Stimulated activated CD8-positive, alpha-beta memory T cell treated with anti-CD3 and anti-CD28 coated beads, Interleukin-15, amount 100 ng/mL, for 24 hours (primary cell): ENCODE measurements around the gene MAP3K14.

Experiments used
- DNase-seq: peaks from one replicate; pipeline ENCODE4 v3.0.0-alpha.2; 2020; ENCODE audit warnings: low read depth

The MAP3K14 gene

DNA sequence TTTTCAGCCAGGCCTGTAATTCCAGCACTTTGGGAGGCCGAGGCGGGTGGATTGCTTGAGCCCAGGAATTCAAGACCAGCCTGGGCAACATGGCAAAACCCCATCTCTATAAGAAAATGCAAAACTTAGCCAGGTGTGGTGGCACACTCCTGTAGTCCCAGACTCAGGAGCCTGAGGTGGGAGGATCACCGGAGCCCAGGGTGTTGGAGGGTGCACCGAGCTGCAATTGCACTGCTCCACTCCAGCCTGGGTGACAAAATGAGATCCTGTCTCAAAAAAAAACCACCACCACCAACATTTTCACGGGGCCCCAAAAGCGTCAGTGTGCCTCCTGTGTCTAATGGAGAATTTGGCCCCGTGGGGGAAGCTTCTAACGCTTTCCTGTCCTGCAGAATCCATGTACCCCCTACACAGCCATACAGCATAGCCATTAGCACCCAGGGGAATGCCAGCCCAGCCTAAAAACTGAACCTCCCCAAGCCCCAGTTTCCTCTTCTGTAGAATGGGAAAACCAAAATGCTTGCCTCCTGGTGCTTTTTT lies 22.2 kb upstream of the MAP3K14 start:
- no peak for DNase-seq

DNA sequence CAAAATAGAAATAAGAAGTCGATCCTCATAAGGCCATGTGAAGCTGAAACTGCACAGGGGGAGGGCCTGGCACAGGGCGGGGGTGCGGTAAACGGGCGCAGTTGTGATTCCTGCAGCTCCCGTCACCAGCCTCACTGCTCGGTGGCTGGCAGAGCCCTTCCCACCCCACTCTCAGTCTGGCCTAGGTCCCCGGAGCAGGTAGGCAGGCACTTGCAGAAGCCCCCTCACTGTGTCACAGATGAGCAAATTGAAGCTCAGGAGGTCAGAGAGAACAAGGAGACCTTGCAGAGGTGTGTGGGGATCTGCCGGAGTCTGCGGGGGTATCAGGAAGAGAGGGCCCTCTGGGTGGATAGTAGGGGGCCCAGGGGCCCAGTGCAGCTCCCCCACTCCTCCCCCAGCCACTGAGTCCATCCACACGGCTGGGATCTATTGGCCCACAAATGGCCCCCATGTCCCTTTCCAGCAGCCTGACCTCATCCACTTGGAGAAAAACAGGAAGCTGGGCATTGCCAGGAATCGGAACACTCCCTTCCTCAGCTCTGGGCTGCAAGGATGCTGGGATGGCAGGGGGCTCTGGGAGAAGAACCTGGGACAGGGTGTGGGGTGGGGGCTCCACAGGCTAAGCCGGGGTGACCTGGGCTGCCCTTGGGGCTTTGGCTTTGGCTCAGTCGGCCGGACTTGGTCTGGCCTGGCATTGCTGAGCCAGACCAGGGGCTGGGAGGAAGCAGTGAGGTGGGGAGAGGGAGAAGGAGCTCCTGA lies 21.4 kb upstream of the MAP3K14 start:
- DNase-seq, result no peak

DNA sequence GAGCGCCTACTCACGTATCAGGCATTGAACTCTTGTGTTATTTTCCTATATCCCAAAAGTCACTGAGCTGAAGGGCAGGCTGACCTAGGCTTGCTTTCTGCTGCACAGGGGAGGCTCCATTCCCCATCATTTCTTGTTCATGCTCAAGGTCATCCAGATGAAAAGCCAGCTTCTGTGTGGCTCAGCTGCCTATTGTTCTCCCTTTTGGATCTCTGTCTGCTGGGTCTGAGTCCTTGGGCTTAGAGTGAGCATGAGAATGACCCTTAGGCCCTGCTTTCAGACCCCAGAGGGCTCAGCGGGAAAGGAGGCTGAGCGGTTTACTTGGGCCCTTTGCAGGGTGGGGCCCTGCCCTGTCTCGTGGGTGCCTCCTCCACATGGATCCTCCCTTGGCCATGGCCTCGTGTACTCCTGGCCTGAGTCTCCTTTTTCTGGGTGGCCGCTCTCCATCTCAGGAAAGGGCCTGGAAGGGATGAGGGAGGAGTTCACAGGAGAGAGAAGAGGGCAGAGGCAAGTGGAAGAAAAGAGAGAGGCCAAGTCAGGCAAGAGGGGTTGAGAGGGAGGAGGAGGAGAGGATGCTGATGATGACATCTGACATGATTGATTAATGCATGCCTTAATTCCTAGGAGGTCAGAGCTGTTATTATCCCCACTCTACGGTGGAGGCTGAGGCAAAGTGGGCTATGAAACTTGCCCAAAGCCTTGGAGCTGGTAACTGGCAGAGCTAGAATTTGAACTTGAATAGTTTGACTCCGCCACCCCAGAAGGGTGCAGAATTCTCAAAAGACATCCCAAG lies 19.8 kb upstream of the MAP3K14 start:
- no peak for DNase-seq

DNA sequence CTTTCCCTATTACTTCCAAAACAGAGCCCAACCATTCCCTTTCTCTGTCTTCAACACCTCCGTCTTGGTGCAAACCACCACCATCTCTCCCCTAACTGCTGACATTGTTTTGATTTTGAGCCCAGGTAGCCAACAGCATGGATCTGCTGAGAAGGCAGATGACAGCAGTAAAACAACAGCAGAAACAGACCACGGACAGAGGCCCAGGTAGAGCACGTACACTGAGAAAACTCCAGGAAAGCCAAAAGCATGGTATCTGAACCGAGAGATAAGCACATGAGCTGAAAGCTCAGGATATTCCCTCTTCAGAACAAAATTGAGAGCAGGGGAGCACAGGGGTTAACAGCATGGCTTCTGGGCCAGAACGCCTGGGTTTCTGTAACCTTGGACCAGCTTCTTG lies 18.9 kb upstream of the MAP3K14 start:
- no peak for DNase-seq

DNA sequence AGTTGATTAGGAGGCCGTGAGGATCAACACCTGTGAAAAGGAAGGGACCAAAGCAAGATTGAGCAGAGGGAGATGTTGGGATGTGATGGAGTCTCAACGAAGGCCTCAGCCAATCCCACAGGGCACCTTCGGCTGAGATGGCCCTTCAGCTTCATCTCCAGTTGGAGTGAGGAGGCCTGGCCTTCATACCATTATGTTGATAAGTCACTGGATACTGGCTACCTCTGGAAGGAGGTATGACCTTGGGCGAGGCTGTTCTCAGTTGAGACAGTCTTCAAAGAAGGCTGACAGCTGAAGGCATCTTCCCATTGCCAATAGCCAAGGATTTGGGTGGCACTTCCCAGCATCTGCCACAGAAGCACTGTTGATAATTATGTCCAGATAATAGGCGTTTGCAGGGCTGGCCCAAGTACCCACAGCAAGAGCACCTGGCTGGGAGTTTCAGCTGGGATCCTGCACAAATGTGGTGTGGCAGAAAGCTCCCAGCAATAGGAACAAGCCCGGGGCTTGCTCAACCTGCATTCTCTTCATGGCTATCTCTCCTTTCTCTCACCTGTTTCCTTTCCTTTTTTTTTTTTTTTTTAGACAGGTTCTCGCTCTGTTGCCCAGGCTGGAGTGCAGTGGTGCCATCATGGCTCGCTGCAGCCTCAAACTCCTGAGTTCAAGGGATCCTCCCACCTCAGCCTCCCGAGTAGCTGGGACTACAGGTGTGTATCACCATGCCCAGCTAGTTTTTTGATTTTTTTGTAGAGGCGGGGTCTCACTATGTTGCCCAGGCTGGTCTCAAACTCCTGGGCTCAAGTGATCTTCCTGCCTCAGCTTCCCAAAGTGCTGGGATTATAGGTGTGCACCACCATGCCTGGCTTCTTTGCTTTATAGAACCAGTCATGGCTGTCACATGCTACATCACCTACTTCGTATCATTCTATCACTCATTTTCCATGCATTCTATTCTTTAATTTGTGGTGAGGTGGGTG lies 18.2 kb upstream of the MAP3K14 start:
- DNase-seq, result no peak

DNA sequence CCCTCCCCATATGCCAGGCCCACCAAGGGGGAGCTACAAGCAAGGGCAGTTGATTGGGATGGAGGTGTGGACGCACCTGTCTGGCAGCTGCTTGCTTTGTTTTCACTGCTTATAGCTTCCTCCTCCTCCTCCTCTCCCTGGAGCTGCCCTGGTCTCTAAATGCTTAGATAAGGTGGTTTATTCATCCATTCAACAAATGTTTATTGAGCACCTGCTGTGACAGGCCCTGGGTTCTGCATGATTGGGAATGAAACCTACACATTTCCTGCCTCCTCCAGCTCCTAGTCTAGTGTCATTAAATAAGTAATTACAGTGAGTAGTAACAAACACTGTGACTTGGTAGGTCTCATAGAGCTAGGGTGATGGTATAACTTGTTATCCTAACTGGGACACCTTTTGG lies 17.4 kb upstream of the MAP3K14 start:
- no peak for DNase-seq

DNA sequence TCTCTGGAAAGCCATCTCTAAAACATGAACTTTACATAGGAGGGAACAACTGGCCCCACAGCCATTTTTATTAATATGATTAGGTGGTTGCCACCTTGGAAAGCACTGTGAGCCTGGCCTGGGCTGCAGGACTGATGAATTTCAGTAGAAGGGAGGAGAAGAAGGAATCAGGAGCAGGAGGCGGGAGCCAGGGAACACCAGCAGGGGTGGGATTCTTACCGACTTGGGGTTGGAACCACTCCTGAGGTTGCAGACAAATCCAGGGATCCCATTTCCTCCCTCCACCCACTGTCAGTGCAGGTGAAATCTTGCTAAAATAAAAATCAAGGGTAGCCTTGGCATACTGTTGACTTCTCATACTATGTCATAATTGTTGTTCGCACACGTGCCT lies 16.9 kb upstream of the MAP3K14 start:
- no peak for DNase-seq

DNA sequence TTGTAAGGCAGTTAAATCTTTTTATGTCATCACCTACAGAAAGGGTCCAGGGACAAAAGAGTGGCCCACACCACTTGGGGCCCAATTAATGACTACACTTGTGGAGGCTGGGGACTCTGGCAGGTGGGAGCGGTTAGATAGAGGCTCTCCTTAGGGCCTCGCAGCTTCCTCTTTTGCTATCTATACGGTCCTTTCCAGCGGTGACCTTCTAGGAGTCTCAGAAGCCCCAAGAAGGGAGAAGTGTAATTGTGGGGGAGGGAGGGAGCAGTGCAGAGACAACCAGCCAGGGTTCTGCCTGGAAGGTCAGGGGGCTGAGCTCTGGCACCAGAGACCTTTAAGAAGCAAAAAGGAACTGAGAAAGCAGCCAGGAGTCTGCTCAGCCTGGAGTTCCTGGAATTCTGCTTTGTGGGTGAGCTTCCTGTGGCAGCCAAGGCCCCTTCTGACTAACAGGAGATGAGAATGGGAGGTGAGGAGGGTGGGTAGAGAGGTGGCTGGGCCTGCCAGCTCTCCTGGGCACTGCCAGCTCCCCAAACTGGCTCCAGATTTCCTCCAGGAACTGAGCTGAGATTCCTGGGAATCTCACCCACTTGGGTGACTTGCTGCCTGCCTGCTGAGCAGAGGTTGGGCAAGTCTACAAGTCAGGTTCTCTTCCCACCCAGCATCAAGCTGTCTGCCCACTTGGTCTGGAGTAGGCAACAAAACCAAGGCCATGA lies 16.3 kb upstream of the MAP3K14 start:
- DNase-seq, result no peak

DNA sequence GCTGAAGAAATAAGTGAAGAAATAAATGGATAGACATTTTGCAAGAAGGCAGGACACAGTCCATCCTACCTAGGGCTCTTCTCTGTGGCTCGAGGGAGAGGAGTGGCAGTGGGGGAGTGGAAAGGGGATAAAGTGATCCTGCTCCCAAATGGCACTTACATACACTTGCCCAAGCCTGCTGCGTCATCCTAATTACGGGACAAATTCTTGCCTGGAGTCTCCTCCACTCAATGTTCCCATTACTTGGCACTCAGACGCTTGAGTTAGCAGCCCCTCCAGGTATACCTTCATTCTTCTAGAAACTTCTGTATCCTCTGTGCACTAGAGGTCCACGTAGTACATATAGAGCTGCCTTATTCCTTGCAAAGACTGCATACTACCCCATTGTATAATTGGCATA lies 15.7 kb upstream of the MAP3K14 start:
- no peak for DNase-seq

DNA sequence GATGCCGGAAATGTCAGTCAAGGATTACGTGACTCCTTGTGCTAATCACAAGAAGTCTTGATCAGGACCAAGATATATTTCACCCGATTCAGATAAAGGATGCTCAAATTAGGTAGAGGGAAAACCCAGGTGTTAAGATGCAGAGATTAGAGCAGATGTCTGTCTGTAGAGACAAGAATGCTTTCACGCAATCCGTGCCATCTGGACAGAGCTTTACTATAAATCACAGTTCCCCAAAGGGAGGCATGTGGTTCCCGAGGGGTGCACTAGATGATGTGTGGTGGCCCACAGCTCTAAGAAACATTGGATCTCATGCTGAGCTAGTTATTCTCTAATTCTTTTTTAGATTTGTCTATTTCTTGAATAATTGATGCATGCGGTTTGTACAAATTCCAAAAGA lies 9.8 kb upstream of the MAP3K14 start:
- DNase-seq, result no peak

DNA sequence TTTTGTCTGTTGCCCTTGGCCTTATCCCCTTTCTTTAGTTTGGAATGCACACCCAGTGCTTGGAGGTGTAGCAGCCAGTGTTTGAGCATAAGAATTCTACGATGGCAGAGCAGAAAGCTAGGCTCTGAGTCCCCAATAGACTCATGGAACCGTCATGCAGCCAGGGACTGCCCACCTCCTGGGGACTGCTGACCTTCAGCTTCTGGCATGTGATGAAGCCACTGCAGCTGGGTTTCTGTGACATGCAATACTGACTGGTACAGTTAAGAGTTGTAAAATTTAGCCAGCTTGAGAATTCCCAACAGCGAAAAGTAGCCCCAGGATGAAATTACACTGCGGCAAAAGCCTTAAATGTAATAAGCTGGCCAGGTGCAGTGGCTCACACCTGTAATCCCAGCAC lies 9.0 kb upstream of the MAP3K14 start:
- DNase-seq, result no peak

DNA sequence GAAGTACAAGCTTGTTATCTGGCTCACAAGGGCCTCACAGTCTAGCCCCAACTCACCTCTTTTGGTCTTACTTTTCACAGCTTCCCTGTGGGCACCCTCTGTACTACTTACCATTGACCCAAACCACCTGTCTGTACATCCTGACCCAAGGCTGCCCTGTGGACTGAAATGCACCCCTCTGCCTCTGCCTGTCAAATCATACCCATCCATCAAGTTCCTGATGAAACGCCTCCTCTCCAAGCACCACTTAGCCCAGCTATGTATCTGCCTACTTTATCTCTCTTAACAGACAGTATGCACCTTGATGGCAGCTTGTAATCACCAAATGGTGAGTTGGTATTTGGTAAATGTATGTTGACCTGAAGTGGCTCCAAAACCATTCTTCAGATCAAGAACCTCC lies 7.5 kb upstream of the MAP3K14 start:
- no peak for DNase-seq

DNA sequence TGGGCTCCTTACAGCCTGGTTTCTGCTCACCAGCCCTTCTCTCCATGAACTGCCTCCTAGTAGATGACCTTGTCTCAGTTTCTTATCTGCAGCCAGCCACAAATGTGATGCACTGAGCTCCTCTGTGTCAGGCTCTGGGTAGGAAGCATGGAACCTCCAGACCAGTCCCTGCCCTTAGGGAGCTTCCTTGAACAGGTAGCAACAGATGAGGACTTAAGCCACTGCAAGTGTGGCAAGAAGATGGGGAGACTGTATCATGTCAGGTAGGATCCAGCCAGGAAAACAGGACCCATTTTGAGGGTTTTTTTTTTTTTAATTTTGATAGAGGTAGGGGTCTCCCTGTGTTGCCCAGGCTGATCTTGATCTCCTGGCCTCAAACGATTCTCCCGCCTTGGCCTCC lies 5.3 kb upstream of the MAP3K14 start:
- DNase-seq, result no peak

DNA sequence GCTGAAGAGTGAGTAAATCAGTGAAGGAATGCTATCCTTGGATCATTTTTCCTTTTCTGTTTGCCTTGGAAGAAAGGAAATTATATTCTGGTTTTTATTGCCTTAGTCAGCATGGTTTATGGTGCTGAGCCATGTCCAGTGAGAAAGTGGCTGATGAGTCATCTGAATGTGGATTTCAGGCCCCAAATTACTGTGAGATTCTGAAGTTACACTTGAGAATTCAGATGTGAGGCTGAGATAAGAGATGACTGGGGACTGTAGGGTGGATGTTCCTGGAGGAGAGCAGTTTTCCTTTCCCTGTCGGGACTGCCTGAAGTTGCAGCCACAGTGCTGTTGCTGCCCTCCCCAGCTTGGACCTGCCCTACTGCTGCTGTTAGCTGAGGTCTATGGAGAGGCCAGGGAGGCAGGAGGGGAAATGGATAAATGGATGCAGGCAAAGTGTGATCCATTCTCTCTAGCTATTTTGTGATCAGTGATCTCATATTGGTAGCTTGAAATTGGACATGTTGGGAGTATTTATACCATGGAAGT lies 4.2 kb upstream of the MAP3K14 start:
- DNase-seq, result no peak

DNA sequence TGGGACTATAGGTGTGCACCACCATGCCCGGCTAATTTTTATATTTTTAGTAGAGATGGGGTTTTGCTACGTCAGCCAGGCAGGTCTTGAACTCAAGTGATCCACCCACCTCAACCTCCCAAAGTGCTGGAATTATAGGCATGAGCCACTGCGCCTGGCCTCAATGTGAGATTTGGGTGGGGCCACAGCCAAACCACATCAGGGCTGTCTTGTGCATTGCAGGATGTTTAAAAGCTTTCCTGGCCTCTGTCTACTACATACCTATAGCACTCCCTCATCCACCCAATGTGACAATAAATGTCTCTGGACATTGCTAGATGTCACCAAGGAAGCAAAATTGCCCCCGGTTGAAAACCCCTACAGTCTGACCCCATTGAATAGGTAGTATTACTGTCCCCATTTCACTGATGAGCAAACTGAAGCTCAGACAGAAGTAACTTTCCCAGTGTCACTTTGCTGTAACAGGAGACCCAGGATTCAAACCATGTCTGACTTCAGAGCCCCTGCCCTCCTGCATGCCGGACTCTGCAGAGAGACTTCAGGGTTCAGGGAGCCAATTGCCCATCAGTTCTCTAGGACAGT lies 3.6 kb upstream of the MAP3K14 start:
- no peak for DNase-seq

DNA sequence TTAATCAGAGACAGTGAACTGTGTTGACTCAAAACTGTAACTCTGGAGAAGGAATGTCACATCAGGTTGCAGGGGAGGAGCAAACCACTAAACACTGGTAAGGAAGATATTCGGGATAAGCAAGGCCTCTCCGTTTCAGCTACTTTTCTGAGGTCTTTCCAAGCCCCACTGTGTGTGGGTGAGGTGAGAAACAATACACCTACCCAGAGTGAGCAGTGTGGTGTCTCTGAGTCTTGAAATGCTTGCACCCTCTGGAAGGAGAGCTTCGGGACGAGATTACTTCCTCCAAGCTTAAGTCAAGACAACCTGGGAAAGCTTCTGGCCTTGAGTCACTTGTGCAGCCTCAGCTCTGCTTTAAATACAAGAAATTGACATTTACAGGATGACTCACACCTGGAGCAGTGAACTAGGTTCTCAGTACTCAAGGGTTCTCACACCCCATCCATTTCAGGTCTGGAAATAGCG lies 2.5 kb upstream of the MAP3K14 start:
- no peak for DNase-seq

DNA sequence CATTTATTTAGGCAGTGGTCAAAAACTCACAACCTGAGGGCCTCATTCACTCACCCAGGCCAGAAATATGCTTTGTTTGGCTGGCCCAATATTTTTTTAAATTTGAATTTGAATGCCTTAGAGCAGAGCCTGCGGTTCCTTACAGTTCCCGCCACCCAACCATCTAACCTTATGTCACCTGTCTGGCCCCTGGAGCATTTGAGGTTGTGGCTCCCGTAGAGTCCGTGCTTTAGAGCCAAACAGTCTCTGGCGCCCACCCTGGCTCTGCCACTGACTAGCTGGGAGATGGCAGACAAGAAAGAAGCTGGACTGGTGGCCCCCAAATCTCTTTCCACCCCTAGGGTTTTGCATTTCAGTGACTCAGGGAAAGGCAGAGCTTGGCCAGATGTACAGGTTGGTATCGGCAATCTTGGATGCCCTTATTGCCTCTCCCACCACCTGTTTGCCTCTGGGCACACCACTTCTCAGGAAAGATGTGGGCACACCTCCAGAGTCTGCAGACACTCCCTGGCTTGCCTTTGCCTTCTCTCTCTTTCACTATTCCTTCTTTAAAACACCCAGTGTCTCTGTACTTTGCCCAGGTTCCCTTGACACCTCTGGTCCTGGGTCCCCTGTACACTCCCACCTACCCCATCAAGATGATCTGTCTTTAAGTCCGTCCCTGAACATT lies 1.9 kb upstream of the MAP3K14 start:
- DNase-seq, result no peak

DNA sequence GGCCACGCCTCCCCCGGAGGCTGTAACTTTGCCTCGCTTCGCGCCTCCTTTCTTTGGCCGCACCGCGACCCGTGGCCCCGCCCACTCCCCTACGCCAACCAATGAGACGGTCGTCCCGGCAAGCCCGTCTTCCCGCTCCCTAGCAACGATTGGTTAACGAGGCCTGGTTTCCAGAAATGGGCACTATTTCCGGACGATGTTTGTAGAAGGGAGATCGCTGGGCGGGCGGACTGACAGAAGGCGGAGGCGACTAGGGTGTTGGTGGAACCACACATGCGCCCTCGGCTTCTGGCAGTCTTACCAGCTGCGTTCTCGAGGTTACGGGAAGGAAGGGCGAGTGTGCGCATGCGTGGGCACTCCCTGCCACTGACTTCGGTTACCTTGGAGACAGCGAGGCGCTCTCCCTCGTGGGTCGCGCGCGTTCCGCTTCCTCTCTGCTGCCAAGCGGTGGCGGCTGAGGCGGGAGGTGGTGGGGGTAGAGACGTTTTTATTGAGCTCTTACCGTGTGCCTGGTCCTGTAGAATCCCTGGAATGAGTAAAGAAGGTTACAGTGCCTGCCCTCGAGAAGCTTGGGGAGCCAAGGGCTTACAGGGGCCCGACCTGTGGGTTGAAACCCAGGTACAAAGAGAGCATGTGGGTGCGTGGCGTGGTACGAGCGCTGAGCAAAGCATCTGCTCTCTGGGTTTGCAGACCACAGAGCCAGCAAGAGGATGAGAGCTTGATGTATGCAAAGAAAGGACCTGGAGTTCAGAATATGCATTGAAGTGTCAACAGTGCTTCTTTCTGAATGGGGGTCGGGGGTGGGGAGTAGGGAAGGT lies 500 bp upstream of the MAP3K14 start:
- peak; percentile 98 for DNase-seq
